Fibroblast of skin of scalp (primary cell): ENCODE data around the gene EDNRA. TPM values are rescaled to one million over a fixed set of nuclear protein-coding genes. Genes with fewer than 3 reads are reported as not detected.
A peak's percentile ranks its signal among the peaks of the same experiment; 100 is the strongest.

Experiments used
- DNase-seq: peaks from one replicate; pipeline ENCODE4 v3.0.0-alpha.2; 2013
- polyA plus RNA-seq, 2 experiments: library from polyadenylated mRNA; unstranded; fragments of 120-200 nt; gene quantifications; one replicate each; pipeline ENCODE4 v1.2.1, GENCODE V29; 2013; ENCODE audit not compliant: insufficient read length in 2 of 2

EDNRA gene
- polyA plus RNA-seq (2013, experiment 1 of 2; ENCODE audit: insufficient read length), result 37.3 TPM
- polyA plus RNA-seq (2013, experiment 2 of 2; ENCODE audit: insufficient read length), result 42.0 TPM

DNA sequence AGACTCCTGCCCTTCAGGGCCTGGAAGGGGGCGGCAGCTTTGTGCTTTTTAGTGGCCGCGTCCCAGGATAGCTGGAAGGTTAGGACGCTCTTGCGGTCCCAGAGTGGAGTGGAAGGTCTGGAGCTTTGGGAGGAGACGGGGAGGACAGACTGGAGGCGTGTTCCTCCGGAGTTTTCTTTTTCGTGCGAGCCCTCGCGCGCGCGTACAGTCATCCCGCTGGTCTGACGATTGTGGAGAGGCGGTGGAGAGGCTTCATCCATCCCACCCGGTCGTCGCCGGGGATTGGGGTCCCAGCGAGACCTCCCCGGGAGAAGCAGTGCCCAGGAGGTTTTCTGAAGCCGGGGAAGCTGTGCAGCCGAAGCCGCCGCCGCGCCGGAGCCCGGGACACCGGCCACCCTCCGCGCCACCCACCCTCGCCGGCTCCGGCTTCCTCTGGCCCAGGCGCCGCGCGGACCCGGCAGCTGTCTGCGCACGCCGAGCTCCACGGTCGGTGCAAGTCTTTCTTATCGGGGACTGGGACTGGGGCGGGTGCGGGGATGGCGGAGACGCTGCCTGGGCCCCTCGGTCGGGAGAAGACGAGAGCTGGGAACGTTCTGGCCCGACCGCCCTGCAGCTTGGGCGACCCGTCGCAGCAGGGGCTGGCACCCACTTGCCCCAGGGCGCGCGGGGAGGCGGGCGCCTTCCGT lies at the start of gene EDNRA:
TSS of gene EDNRA (plus strand) at position 207 of the 686 bp plus-strand sequence. CDS start 4,585 bp downstream, outside the sequence.
- peak; percentile 72 for DNase-seq

GRCh38 chr4:147434370-147434769 lies 46.5 kb upstream of the EDNRA start:
- DNase-seq, result peak; percentile 19

DNA sequence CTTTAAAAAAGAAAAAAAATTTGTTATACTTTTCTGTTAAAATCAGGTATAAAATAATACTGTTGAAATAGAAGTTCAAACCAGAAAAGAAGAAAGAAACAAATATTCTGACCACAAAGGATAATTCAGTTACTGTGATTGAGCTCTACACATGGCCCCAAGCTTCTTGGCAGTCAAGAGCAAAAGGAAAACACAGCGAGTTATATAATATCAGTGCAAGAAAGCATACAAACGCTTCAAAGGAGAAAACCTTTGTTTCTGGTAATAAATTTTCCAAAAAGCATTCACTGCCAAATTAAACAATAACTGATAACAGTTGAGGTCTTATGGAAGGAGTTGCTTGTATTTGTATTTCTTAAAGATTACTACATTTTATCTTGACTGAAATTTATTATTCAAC lies 40.5 kb upstream of the EDNRA start:
- no peak for DNase-seq

- DNase-seq, result peak; percentile 25
Measured at GRCh38 chr4:147447786-147448185, 33.1 kb upstream of the EDNRA start.

GRCh38 chr4:147453561-147454141 lies 27.2 kb upstream of the EDNRA start:
- peak; percentile 69 for DNase-seq

- DNase-seq, result peak; percentile 7
Measured at GRCh38 chr4:147456706-147457105, 24.2 kb upstream of the EDNRA start.

DNA sequence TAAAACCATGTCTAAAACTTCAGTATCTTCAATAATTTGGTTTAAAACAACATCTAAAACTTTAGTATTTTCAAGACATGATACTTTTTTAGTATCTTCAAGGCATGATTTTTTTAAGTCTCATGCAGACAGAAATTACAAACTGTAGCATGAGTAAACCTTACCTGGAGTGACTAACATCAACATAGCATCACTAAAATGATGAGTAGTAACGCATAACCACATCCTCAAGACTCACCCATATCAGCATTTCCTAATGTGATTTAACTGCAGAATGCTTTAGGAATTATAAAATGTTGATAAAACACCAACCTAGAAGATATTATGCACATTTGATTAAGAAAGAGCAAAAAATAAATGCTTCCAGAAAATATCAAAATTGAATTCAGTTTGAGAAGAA lies 19.7 kb upstream of the EDNRA start:
- DNase-seq, result no peak

GRCh38 chr4:147463065-147463464 lies 17.8 kb upstream of the EDNRA start:
- DNase-seq, result no peak

DNA sequence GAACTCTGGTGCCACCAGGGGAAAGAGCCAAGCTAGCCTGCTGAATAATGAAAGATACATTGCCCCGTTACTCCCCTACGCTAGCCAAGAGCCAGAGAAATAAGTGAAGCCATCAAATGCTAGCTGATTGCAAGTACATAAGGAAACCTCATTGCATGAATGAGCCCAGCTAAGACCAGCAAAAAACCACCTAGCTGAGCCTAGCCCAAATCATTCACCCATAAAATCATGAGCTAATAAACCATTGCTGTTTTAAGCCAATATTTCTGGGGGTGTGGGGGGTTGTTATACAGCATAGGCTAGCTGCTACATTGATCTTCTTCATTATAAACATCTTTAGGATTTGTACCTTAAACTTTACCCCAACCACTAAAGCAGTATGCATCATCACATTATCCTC lies 15.4 kb upstream of the EDNRA start:
- DNase-seq, result no peak

- no peak for DNase-seq
Measured at GRCh38 chr4:147477439-147477838, 3.5 kb upstream of the EDNRA start.

GRCh38 chr4:147479376-147479775 lies 1.5 kb upstream of the EDNRA start:
- DNase-seq, result no peak

- peak; percentile 94 for DNase-seq
Measured at GRCh38 chr4:147479786-147480185, 1.1 kb upstream of the EDNRA start.

- DNase-seq, result no peak
Measured at GRCh38 chr4:147480502-147480890, 401 bp upstream of the EDNRA start.

GRCh38 chr4:147481577-147482109 lies 746 bp downstream of the EDNRA start:
- no peak for DNase-seq

DNA sequence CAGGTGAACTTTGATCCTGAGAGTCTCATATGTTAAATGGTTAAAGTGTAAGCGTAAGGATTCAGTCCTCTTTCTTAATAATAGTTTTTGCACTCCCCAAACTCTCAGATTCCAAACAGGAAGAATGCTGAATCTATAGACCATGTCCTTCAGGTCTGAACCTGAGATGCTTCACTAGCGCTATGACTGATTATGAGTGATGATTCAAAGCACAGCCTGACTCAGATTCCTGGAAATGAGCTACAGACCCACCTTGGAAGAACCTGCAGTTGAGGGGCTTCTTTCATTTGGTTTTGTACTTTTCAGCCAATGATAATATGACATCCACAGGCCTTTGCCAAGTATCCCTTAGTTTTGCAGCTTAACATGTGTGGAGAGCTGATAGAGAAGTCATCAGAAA lies 1.4 kb downstream of the EDNRA start:
- no peak for DNase-seq

GRCh38 chr4:147485167-147485566 lies 4.3 kb downstream of the EDNRA start:
- no peak for DNase-seq

DNA sequence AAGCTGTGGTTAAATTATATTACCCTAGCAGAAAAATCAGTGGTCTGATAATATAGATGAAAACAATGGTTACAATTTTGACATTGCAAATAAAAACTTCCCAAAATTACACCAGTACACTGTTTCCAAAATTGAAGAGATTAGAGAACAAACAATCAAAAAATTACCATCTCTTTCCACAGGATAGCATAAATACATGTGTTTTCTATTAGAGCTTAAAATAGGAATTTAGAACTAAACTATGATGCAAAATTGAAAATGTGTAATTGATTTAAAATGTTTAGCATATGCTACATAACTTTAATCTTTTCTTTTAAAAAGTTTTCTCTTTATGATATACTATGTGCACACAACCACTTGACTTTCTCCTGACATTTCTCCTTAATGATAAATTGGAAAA lies 6.7 kb downstream of the EDNRA start:
- DNase-seq, result no peak

GRCh38 chr4:147488556-147488955 lies 7.7 kb downstream of the EDNRA start:
- DNase-seq, result peak; percentile 58

DNA sequence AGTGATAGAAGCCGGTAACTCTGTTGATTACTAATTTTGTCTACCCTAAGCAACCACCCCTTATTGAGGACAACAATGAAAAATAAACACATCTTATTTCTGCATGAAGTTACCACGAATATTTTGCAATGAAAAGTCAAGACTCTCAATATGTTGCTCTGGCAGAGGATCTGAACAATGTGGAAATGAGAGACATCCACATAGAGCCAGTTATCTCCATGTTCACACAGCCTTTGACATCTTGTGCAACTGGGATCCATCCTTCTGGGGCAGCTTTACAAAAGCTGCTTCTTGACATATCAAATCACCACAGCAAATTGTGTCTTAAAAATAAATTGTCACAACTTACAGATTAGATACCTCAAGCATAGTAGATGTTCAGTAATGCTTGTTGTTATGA lies 10.2 kb downstream of the EDNRA start:
- no peak for DNase-seq

- peak; percentile 67 for DNase-seq
Measured at GRCh38 chr4:147492306-147492705, 11.4 kb downstream of the EDNRA start.

DNA sequence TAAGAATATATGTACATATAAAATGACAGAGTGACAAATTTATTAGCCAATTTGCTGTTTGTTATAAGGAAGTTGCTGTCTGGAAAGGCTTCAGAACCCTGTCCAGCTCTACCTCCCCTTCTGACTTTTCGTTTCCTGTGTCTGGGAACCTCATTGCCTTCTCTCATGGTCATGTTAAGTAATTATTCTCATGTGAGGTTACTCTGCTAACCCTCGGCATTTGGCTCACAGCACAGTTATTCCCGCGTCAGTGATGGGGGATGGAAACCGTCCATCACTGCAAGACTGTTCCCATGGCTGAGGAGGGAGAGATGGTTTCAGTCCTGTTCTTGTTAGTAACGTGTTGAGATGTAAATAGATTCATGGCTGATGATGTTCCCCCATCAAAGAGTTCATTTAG lies 11.9 kb downstream of the EDNRA start:
- DNase-seq, result peak; percentile 85

- peak; percentile 66 for DNase-seq
Measured at GRCh38 chr4:147493307-147493706, 12.4 kb downstream of the EDNRA start.

DNA sequence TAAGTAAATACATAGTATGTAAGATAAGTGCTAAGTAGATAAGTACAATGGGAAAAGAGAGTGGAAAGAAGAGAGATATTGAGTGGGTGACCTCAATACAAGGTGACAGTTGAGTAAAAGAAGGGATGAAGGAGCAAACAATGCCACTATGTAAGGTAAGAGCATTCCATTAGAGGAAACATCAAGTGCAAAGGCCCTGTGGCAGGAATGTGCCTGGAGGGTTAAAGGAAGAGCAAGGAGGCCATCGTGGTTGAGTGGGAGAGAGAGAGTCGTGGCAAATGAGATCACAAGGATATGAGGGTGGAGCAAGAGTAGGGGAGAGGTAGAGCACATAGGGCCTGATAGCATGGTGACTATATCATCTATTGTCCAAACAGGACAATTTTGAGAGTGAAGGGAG lies 13.4 kb downstream of the EDNRA start:
- no peak for DNase-seq

DNA sequence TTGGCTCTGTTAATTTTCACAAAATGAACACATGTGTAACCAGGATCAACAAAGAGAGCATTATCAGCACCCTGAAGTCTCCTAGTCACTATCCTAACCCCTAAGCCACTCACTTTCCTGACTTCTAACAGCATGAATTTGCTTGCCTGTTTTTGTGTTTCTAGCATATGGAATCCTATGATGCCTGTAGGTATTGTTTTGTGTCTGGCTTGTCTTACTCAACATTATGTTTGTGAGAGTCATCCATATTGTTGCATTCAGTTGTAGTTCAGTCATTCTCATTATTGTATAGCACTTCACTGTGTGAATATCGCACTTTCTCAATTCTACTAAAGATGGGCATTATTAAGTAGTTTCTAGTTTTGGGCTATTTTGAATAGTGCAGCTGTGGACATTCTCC lies 15.6 kb downstream of the EDNRA start:
- DNase-seq, result no peak
